ENCODE measurements around the gene AMELX.

DNA sequence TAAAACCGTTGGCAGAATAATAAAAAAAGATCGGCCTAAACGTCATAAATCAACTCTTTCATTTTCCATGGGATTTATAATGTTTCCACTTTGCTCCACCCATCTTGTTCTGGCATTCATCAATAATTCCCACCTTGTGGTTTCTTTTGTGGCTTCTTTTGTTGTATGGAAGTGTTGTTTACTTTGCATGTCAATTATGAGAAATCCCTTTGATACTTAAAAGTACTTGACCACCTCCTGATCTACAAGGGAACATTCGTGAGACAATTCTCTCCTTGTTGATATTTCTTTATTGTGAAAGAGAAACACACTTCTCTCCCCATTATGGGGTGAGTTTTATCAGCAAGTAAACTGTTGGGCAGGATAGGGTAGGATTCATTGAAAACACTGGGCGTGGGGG lies 2.8 kb downstream of the AMELX start:
- TF ChIP-seq POLR2A (IDR thresholded peaks at IDR 0.05) (no peak), POLR2AphosphoS5 (IDR thresholded peaks at IDR 0.05; ENCODE audit: insufficient read depth in 1 of 2, low read depth in 1 of 2) (no peak)
